Esophagus squamous epithelium (tissue), 4 donors: ENCODE results near the gene TMEM132D.

Experiments
- CTCF ChIP-seq, 6 experiments: fragments of 450-650 bp in 4 of 6; fragments of 200-600 bp in 2 of 6; sonication (generic) in 2 of 6; IDR thresholded peaks; one replicate each; pipeline ENCODE4 v1.5.1; 2016 to 2019; ENCODE audit warnings: antibody characterized with exemption in 6 of 6, mild to moderate bottlenecking in 4 of 6, moderate library complexity in 4 of 6
- POLR2A ChIP-seq, 4 donors: fragments of 450-650 bp; IDR thresholded peaks; one replicate each; pipeline ENCODE4 v1.6.1; 2017; ENCODE audit warnings: antibody characterized with exemption in 4 of 4, mild to moderate bottlenecking in 4 of 4, moderate library complexity in 3 of 4

- no peak for TF ChIP-seq CTCF (IDR thresholded peaks at IDR 0.05)
- TF ChIP-seq POLR2A (IDR thresholded peaks at IDR 0.05): no peak
These were observed 853.9 kb downstream of the TMEM132D start for GRCh38 chr12:129049917-129050316.
